Osteocyte (in vitro differentiated cells): ENCODE measurements around the gene KLF9. TPM values are rescaled to one million over a fixed set of nuclear protein-coding genes. Genes with fewer than 3 reads are reported as not detected.

Source experiments
- DNase-seq: peaks from one replicate; pipeline ENCODE4 v3.0.0; 2021; ENCODE audit warnings: mixed read lengths; ENCODE audit not compliant: unreplicated experiment; ENCODE audit errors: extremely low spot score
- H3K27ac Mint-ChIP-seq: one replicate; pipeline ENCODE4 v1.8.0; 2021; ENCODE audit warnings: mild to moderate bottlenecking, mixed read lengths; ENCODE audit not compliant: unreplicated experiment
- H3K27me3 Mint-ChIP-seq: one replicate; pipeline ENCODE4 v1.8.0; 2021; ENCODE audit warnings: mixed read lengths; ENCODE audit not compliant: unreplicated experiment
- H3K36me3 Mint-ChIP-seq: one replicate; pipeline ENCODE4 v1.8.0; 2021; ENCODE audit warnings: mixed read lengths; ENCODE audit not compliant: unreplicated experiment
- H3K4me1 Mint-ChIP-seq: one replicate; pipeline ENCODE4 v1.8.0; 2021; ENCODE audit warnings: mixed read lengths; ENCODE audit not compliant: unreplicated experiment
- H3K4me3 Mint-ChIP-seq: one replicate; pipeline ENCODE4 v1.8.0; 2021; ENCODE audit warnings: mild to moderate bottlenecking, moderate library complexity, mixed read lengths; ENCODE audit not compliant: unreplicated experiment
- H3K9me3 Mint-ChIP-seq: one replicate; pipeline ENCODE4 v1.8.0; 2021; ENCODE audit warnings: mixed read lengths; ENCODE audit not compliant: unreplicated experiment
- CTCF ChIP-seq: fragments of 200-600 bp; sonication (generic); IDR thresholded peaks from 2 replicates; pipeline ENCODE4 v1.5.0; 2021; ENCODE audit warnings: antibody characterized with exemption, mild to moderate bottlenecking, moderate library complexity
- total RNA-seq: library from RNA; stranded (reverse); gene quantifications from 2 replicates; pipeline ENCODE4 v1.2.1, GENCODE V29; 2021

The KLF9 gene
- total RNA-seq, 1 donor from 2014 or later, result 85.3 TPM

- Mint-ChIP-seq H3K27me3 (no peaks in the 10 kb centered on the region), H3K4me1 (peaks cover 44% of the 10 kb centered on the region), H3K36me3 (peaks cover 49% of the 10 kb centered on the region), H3K9me3 (no peaks in the 10 kb centered on the region), H3K4me3 (no peak overlapping the region), H3K27ac (no peak overlapping the region)
- no peak for DNase-seq
- no peak for TF ChIP-seq CTCF
These were observed 29.0 kb downstream of the KLF9 start for GRCh38 chr9:70385426-70385825.

GRCh38 chr9:70382709-70383605, 31.5 kb downstream of the KLF9 start:
- Mint-ChIP-seq H3K36me3 (peaks cover 48% of the 10 kb centered on the region), H3K9me3 (no peaks in the 10 kb centered on the region), H3K4me1 (peaks cover 22% of the 10 kb centered on the region), H3K27me3 (no peaks in the 10 kb centered on the region), H3K27ac (peak overlapping the region; percentile 60), H3K4me3 (no peak overlapping the region)
- no peak for DNase-seq
- no peak for TF ChIP-seq CTCF

- H3K9me3 Mint-ChIP-seq, result no peaks in the 10 kb centered on the region
- no peak overlapping the region for H3K4me3 Mint-ChIP-seq
- H3K4me1 Mint-ChIP-seq, result peaks cover 15% of the 10 kb centered on the region
- H3K27ac Mint-ChIP-seq, result peak overlapping the region; percentile 60
- H3K36me3 Mint-ChIP-seq, result peaks cover 42% of the 10 kb centered on the region
- no peaks in the 10 kb centered on the region for H3K27me3 Mint-ChIP-seq
- DNase-seq, result no peak
- no peak for TF ChIP-seq CTCF
These were observed 32.3 kb downstream of the KLF9 start for GRCh38 chr9:70382046-70382708.

- TF ChIP-seq CTCF, result no peak
- DNase-seq, result no peak
- H3K4me1 Mint-ChIP-seq, result no peaks in the 10 kb centered on the region
- no peaks in the 10 kb centered on the region for H3K9me3 Mint-ChIP-seq
- H3K36me3 Mint-ChIP-seq, result no peaks in the 10 kb centered on the region
- H3K4me3 Mint-ChIP-seq, result no peak overlapping the region
- H3K27me3 Mint-ChIP-seq, result no peaks in the 10 kb centered on the region
- H3K27ac Mint-ChIP-seq, result no peak overlapping the region
These were observed 39.4 kb downstream of the KLF9 start for GRCh38 chr9:70374962-70375618.
